ENCODE results near the gene PHF21B.

DNA sequence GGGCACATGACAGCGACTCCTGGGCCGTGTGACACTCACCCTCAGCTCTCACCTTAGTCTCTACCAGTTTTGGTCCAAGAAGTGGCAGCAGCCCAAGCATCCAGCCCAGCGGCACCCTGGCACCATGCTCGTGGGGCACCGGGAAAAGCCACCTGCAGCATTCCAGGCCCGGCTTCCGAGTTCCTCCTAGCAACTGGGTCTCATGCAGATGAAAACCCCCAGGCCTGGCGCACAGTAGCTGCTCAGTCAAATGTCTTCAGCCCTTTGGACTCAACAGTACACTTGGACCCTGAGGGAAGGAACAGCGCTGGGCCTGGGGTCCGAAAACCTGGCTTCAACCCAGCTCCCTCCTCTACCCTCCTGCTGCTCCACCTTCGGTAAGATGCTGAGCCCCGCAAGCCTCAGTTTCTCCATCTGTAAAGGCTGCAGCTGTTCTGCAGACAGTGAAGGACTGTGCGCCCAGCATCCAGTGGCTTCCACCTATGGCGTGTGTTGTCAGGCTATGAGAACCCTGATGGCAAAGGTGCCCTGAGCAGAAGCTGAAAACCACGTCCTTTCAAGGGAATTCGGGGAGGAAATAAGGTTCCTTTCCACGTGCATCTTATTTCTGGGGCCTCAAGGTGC is 66.0 kb downstream of the PHF21B start:
- TF ChIP-seq, protein P1, sequence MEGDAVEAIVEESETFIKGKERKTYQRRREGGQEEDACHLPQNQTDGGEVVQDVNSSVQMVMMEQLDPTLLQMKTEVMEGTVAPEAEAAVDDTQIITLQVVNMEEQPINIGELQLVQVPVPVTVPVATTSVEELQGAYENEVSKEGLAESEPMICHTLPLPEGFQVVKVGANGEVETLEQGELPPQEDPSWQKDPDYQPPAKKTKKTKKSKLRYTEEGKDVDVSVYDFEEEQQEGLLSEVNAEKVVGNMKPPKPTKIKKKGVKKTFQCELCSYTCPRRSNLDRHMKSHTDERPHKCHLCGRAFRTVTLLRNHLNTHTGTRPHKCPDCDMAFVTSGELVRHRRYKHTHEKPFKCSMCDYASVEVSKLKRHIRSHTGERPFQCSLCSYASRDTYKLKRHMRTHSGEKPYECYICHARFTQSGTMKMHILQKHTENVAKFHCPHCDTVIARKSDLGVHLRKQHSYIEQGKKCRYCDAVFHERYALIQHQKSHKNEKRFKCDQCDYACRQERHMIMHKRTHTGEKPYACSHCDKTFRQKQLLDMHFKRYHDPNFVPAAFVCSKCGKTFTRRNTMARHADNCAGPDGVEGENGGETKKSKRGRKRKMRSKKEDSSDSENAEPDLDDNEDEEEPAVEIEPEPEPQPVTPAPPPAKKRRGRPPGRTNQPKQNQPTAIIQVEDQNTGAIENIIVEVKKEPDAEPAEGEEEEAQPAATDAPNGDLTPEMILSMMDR (conservative IDR thresholded peaks at IDR 0.05 in 1 of 2, IDR thresholded peaks at IDR 0.05 in 1 of 2; ENCODE audit: low read depth in 1 of 2, low read length in 2 of 2) = no peak
- TF ChIP-seq EZH2 (IDR thresholded peaks at IDR 0.05; ENCODE audit: low read length, missing control alignments) = no peak
